GM21825 (cell line): ENCODE data around the gene TMEM273.
"Not testable (repeated sequence)": the region's sequence is repeated elsewhere in the genome, so short reads cannot be mapped to it uniquely, and the experiment has no call there.

ENCODE experiments used
- ATAC-seq: cut with Tn5 transposase; IDR thresholded peaks from one replicate; pipeline ENCODE4 v1.9.1; 2021; ENCODE audit warnings: mild to moderate bottlenecking, moderate library complexity; ENCODE audit not compliant: unreplicated experiment

TMEM273 gene

DNA sequence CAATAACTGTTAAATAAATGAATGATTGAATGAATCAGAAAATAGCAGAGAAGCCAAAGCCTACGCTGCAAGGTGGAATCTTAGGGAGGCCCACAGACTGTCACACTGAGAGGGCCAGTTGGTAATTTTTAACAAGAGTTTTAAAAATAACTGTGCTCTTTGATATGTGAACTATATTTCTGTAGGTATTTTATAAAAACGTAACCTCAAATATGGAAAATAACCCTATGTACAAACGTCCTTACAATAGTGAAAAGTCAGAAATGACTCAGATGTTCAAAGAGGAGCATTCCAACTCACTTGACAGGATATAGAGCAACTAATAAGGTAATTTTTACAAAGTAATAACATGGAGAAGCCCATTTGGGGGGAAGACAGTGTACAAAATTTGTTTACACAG lies 18.9 kb upstream of the TMEM273 start:
- no peak for ATAC-seq

- ATAC-seq, result no peak
Observed at GRCh38 chr10:49205206-49205605, 17.0 kb upstream of the TMEM273 start.

GRCh38 chr10:49204119-49204518 lies 15.9 kb upstream of the TMEM273 start:
- no peak for ATAC-seq

- no peak for ATAC-seq
Observed at GRCh38 chr10:49202266-49202665, 14.1 kb upstream of the TMEM273 start.

DNA sequence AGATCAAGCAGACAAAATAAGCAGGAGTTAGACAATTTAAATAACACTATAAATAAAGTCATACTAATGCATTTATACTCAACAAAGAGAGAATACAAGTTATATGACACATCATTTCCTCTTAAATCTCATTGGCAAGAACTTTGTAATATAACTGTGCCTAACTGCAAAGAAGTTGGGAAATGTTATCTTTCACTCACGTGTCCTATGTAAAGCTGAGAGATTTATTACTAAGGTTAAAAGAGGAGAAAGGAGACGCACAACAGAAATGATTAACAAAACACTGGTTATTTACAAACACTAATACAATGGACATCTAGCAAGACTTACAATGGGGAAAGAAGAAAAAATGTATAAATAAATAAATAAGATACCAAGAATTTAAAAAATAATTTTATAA lies 12.7 kb upstream of the TMEM273 start:
- ATAC-seq, result no peak

GRCh38 chr10:49197171-49197570 lies 9.0 kb upstream of the TMEM273 start:
- no peak for ATAC-seq

DNA sequence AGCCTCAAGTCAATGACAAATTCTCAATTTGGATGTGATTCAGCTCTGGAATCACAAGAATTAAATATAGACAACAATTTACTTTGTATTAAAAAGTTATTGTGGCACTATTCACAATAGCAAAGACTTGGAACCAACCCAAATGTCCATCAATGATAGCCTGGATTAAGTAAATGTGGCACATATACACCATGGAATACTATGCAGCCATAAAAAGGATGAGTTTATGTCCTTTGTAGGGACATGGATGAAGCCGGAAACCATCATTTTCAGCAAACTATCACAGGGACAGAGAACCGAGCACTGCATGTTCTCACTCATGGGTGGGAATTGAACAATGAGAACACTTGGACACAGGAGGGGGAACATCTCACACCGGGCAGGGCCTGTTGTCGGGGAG lies 7.7 kb upstream of the TMEM273 start:
- not testable (repeated sequence) for ATAC-seq

DNA sequence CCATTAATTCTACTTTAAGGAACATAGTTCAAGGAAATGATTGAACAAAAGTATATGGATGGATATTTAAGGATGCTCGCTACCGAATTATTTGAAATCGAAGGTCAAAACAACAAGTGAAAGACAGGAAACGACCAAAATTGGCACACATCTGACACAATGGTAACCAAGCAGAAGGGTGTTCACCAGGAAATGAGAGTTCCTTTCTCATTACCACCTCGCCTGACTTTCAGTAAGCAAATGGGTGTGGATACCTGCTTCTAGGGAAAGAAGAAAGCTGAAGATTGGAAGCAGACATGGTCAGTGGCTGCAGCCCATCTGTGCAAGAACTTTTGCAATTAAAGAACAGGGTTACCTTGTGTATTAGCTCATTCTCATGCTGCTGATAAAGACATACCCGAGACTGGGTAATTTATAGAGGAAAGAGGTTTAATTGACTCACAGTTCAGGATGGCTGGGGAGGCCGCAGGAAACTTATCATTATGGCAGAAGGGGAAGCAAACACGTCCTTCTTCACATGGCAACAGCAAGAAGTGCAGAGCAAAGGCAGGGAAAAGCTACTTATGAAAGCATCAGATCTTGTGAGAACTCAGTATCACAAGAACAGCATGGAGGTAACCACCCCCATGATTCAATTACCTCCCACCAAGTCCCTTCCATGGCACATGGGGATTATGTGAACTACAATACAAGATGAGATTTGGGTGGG lies 6.2 kb upstream of the TMEM273 start:
- no peak for ATAC-seq

GRCh38 chr10:49191349-49191748 lies 3.2 kb upstream of the TMEM273 start:
- no peak for ATAC-seq

GRCh38 chr10:49189422-49189821 lies 1.2 kb upstream of the TMEM273 start:
- ATAC-seq, result no peak

DNA sequence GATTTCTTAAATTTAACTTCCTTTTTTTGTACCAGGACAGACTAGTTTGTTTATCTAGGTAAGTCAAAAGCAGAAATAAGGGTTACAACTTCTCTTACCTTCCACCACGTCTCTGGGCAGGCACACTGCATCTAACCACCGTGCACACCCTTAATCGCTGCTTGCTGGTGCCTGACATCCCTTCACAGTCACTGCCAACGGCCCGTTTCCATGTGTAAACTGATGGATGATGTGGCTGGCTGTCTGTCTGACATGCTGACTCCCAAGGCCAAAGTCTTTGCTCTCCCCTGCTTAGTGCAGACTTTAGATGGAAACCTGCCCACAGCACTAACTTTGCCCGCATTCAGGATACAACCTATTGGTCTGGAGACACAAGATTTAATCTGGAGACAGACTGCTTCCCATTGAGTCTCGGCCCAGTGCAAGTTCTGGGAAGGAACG lies 1.1 kb downstream of the TMEM273 start:
- no peak for ATAC-seq

GRCh38 chr10:49186613-49187012 lies 1.6 kb downstream of the TMEM273 start:
- ATAC-seq, result no peak

GRCh38 chr10:49185213-49185612 lies 3.0 kb downstream of the TMEM273 start:
- no peak for ATAC-seq

DNA sequence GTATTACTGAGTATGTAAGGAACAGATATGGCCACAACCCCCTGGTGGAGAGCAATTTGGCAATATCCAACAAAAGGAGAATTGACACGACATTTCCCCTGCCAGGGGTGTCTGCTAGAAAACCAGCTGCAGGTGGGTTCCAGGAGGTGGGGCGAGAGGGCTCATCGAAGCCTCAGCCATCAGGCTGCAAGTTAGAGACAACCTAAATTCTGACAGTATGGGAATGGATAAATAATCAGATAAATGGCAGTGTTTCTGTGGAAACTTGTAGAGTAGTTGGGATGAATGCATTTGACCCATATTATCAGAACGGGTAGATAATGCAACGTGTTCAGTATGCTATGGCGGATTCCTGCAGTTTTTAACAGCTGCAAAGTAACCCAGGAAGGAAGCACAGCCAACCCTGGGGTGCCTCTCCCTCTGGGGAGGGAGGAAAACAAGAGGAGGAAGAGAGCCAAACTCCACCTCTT lies 3.5 kb downstream of the TMEM273 start:
- ATAC-seq, result no peak

DNA sequence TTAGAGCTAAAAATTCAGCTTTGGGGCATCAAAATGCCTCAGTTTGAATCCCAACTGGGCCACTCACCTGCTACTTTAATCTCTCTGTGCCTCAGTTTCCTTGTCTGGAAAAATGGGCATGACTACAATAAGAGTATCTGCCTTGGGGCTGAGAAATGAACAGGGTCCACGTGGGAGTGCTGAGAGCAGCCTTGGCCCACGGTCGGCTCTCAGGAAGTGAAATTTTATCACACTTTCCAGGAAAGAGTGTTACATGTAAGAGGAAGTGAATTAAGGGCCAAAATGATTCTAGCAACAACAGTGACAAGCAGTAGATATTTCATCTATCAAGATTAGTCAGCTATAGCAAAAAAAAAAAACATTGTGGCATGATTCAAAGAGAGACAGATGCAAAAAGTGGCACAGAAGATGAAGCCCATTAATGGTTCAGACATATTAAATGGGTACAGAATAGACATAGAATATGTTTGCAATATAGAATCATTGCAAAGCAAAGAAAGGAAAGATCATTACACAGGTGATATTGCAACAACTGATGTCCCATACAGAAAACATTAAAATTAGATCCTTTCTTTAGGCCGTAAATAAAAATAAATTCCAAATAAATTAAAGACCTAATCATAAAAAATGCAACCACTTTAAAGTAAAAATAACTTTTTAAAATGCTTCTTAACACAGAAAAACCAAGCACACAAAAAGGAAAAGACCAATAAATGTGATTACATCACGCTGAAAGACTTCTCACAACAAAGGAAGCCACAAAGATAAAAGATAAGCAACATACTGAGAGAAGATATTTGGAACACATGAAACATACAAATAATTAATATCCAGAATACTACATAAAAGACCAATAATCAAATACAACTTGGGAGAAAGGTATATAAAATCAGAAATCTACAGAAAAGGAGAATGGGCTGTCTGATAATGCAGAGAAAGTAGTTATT lies 4.3 kb downstream of the TMEM273 start:
- no peak for ATAC-seq

GRCh38 chr10:49182776-49183175 lies 5.4 kb downstream of the TMEM273 start:
- ATAC-seq, result no peak

GRCh38 chr10:49180444-49180860 lies 7.7 kb downstream of the TMEM273 start:
- no peak for ATAC-seq

DNA sequence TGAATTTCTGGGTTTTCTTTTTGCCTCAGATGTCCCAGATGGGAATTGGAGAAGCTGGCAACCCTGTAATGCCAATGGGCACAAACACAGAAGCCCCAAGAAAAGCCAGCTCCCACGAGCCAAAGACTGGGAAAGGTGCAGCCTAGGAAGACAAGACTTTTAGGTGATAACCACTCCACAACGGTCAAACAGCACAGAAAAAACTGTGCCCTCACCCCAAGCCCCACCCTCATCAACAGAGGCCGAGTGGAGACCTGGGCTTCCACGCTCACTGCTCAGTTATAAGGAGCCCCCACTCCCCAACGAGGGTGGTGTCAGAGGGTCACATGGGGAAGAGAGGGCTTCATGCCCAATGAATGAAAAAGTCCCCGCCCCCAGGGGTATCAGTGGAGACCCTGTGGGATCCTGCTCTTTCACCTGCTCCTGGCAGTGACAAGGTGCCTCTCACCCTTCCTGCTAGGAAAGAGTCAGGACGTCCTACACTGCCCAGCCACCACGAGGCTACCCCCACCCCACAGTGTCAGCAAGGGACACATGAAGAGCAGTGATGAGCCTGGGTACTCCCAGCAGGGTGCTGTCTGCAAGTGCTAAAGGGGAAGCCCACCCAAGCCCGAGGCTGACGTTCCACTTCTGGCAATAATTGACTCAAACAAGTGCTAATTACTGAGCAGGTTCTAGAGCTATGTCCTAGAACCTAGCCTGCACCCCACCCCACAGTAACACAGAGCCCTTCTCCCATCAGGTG lies 8.3 kb downstream of the TMEM273 start:
- ATAC-seq, result no peak

DNA sequence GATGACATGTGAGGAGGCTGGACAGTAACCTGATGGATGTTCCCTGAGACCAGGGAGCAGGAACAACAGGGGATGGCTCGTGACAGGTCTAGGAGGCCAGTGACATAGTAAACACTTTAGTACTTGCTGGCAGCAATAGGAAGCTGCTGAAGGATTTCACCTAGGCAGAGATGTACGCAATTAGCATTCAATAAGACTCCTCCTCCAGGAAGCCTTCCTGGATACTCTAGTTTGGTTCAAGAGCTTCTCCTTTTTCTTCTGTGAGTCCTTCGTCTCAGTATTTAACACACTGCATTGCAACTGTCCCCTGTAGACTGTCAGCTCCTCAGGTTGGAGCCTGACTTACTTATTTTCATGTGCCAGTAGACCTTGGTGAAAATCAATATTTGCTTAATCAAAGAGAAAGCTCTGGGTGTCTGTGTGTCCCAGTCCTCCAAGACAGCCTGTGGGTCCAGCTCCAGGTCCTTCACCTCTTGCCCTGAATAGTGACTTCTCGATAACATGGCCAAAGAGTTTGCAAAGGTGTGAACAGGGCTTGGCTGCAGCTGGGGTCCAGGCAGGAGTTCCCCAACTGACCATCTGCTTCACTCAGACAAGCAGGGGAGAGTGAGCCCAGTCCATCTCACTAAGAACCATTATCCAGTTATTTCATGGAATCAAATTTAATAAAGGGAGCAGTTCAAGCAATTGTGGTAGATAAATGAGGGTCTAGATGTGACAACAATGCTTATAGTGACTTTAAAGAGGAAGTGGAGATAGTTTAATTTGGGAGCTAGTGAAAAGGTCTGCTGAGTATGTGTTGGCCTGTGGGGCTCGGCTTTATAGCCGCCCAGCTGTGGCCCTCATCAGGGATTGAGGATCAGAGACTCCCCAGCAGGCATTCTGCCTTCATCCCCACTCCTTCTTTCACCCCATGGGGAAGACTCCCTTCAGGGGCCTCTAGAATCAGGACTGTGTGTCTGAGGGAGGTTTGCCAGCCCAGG lies 9.4 kb downstream of the TMEM273 start:
- ATAC-seq, result no peak
